T-helper 9 cell (primary cell): ENCODE results near the gene FUT4.
"Not testable (repeated sequence)": the region's sequence is repeated elsewhere in the genome, so short reads cannot be mapped to it uniquely, and the experiment has no call there.

Experiments used
- DNase-seq: peaks from one replicate; pipeline ENCODE4 v3.0.0-alpha.2; 2020

The FUT4 gene

DNA sequence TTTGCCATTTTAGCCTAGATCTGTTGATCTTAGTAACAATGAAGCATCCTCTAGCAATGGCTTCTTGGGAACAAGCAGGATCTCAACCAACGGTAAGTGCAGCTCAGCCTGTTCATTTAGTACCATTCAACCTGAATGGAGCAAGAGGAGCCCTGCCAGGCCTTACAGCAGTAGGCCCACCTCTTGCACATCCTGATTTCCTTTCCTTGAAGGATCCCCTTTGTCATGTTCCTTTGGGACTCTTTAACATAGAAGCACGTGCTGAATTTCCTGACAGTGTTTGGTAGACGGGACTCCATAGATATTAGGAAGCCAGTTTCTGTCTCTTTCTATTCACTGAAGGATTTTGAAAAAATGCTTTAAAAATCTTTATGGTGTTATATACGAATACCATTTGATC is 25.0 kb downstream of the FUT4 start:
- no peak for DNase-seq

- not testable (repeated sequence) for DNase-seq
Observed at GRCh38 chr11:94572975-94573374, 29.3 kb downstream of the FUT4 start.

- no peak for DNase-seq
Observed at GRCh38 chr11:94574193-94574961, 30.7 kb downstream of the FUT4 start.

GRCh38 chr11:94576306-94576705 is 32.6 kb downstream of the FUT4 start:
- DNase-seq = no peak

DNA sequence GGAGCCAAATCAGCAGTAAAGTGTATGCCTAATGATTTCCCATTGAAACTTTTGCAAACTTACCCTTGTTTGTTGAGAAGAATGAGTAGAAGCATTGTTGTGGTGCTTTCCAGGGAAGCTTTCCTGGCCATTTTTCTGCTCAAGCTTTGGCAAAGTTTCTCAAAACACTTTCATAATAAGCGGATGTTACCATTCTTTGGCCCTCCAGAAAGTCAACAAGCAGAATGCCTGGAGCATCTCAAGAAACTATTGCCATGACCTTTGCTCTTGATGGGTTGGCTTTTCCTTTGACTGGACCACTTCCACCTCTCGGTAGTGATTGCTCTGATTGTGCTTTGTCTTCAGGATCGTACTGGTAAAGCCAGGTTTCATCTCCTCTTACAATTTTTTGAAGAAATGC is 34.1 kb downstream of the FUT4 start:
- DNase-seq = no peak

GRCh38 chr11:94581926-94582325 is 38.2 kb downstream of the FUT4 start:
- no peak for DNase-seq

DNA sequence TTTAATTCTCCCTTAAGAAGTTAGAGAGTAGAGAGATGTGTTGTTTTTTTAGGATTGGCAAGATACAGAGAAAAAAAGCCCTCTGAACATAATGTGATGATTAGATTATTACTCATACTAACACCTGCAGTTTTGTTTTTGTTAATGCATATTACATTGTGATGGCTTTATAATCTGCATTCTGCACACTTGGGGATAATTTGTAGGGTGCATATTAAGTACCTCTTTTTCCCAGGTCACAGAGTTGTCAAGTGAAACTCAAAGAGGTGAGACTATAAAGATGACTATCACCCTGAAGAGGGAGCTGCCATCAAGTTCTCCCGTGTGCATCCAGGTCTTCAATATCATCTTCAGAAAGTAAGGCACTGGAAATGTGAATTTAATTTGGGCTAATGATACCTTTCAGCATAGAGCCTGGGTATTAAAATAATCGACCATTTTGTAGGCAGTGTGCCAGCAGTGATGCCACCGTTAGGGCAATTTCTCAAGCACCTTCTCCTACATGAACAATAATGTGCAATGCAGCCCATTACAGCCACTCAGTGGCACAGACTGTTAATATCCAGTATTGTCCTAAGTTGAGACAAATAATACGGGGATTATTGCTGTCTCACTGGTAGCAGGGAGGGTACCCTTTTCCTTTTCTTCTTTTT is 39.6 kb downstream of the FUT4 start:
- DNase-seq = no peak

- DNase-seq = no peak
Observed at GRCh38 chr11:94583866-94584500, 40.3 kb downstream of the FUT4 start.

GRCh38 chr11:94584978-94585377 is 41.3 kb downstream of the FUT4 start:
- DNase-seq = no peak

DNA sequence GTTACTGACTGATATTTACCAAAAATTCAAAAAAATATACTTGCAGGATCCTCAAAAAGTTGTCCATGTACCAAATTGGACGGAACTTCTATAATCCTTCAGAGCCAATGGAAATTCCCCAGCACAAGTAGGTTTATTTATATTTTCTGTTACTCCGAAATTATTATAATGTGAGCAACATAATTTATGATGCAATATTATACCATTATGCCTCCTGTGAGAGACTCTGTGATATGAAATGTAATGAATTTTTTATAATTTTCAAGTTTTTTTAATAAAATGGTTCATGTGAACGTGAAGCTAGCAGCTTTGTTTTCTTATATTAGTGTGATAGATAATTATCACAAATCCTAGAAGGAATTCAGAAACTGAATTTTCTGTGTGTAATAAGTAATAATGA is 41.7 kb downstream of the FUT4 start:
- DNase-seq = no peak

- DNase-seq = no peak
Observed at GRCh38 chr11:94586546-94586945, 42.8 kb downstream of the FUT4 start.

GRCh38 chr11:94586978-94587377 is 43.3 kb downstream of the FUT4 start:
- DNase-seq = no peak

DNA sequence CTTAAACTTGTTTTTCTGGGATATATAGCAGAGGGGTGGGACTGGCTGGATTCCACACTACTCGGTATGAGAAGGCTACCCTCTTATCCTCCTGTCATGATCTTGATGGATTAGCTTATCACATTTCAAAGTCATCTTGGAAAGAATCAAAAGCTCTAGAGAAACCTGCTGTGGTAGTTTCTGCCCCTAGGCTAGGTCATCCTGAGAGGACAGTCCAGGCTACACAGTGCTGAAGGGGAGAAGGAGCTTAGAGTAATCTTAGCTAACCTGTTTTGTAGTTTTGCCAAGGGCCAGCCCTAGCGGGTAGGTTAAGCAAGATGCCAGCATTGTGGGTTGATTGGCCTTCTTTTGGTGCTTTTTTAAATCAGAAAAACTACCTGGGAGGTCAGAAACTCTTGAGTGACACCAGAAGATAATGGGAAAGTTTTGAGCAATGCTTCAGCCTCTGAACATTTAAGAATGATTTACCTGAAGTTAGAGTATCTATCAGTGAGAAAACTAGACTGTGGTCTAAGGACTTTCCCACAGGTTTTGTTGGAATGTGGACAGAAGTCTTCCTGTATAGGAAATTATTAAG is 44.7 kb downstream of the FUT4 start:
- no peak for DNase-seq

DNA sequence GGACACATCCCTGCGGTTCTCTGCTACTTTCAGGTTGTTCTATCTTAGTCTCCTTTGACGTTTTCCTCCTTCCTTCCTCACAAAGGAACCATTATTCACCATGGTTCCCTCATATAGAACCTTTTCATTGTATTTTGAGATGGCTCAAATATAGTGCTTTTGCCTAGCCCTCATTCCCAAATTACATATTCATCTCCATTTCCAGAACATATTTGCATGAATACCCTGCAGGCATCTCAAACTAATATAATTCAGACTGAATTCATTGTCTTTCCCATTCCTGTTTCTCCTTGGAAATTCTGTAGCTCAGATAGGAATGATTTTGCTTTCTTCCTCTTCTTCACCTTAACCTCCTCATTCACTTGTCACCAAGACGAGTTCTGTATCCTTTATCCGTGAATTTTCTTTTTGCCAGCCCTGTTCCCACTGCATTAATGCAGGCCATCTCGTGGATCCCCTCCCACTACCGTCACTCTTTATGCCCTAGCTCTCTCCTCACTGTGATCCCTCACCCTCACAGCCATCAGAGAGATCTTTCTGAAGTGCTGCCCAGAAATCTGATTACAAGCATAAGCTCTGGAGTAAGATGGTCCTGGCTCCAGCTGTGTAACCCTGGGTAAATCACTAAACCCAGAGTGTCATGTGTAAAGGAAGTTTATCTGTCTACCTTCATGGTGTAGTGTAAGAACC is 46.8 kb downstream of the FUT4 start:
- no peak for DNase-seq

DNA sequence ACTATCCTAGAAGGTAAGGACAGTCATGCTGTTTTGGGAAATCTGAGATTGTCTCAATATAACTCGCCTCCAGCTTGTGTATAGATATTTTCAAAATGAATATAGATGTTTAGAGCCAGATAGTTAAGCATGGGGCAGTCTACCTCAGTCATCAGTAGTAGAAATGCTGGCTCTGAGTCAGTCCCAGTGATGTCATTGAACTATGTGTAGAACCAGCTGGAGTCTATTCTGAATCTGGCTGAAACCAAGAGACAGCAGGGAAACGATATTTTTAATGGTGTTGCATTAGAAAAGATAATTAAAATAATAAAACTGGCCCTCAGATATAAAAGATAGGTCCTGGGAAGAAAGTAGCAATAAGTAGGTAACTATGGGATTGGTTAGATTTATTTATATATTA is 49.3 kb downstream of the FUT4 start:
- no peak for DNase-seq

- no peak for DNase-seq
Observed at GRCh38 chr11:94595076-94595475, 51.4 kb downstream of the FUT4 start.

DNA sequence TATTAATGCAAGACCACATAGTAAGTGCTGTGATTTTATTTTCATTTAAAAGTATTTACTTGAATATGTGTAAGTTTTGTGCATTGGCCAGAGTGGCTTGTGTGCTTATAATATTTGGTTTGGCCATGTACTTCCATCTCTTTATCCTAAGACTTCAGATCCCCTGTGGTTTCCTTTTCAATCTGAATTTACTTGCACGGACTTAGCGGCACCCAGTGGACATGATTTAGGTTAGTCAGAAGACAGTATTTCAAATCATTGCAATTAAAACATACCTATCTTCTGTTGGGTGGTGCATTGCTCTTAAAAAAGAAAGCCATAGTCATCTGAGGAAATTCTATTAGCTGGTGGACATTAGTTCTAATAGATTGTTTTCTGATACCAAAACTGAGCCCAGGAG is 54.2 kb downstream of the FUT4 start:
- no peak for DNase-seq
